A673 (cell line): ENCODE results near the gene TMED7.

Source experiments
- CTCF ChIP-seq: fragments of 300-800, 200-600 bp; sonication (generic); conservative IDR thresholded peaks from 2 replicates; pipeline ENCODE4 v1.5.1; 2017; ENCODE audit warnings: low read depth, mild to moderate bottlenecking, antibody characterized with exemption, low read length, moderate library complexity, mixed read lengths
- EZH2 ChIP-seq: fragments of 200-600 bp; sonication (generic); IDR thresholded peaks from 2 replicates; pipeline ENCODE4 v1.6.1; 2017; ENCODE audit warnings: borderline replicate concordance, low read depth, mild to moderate bottlenecking, mixed read lengths, antibody characterized with exemption, low read length; ENCODE audit not compliant: poor library complexity, severe bottlenecking

- TF ChIP-seq CTCF, result no peak
- TF ChIP-seq EZH2, result no peak
Measured at GRCh38 chr5:115641948-115642347, 16.1 kb upstream of the TMED7 start.
